Keratinocyte (primary cell): ENCODE results near the gene FOXK2.

Source experiments
- CTCF ChIP-seq, 3 experiments: IDR thresholded peaks in 1 of 3; conservative IDR thresholded peaks in 1 of 3; optimal IDR thresholded peaks in 1 of 3; 2 replicates in 2 of 3; 3 replicates in 1 of 3; pipeline versions ENCODE3 to v1.5.1; 2011; ENCODE audit warnings: low read length in 3 of 3, mild to moderate bottlenecking in 3 of 3, moderate library complexity in 2 of 3, control low read depth in 1 of 3, inconsistent platforms in 1 of 3; ENCODE audit not compliant: insufficient read depth in 2 of 3; ENCODE audit errors: extremely low read depth in 1 of 3
- EZH2 ChIP-seq: IDR thresholded peaks from one replicate; pipeline ENCODE4 v1.6.1; 2012; ENCODE audit warnings: inconsistent platforms, mild to moderate bottlenecking, low read length, moderate library complexity

- TF ChIP-seq CTCF (optimal IDR thresholded peaks at IDR 0.05 in 1 of 3, IDR thresholded peaks at IDR 0.05 in 1 of 3, conservative IDR thresholded peaks at IDR 0.05 in 1 of 3; ENCODE audit: extremely low read depth in 1 of 3, insufficient read depth in 2 of 3, low read length in 3 of 3) (no peak), EZH2 (no peak)
Measured at GRCh38 chr17:82503094-82503727, 16.3 kb upstream of the FOXK2 start.
